Neural progenitor cell (in vitro differentiated cells): Measurements from ENCODE around the gene RELL1. TPM values are rescaled to one million over a fixed set of nuclear protein-coding genes. Genes with fewer than 3 reads are reported as not detected.

Experiments used
- DNase-seq: peaks from one replicate; pipeline ENCODE4 v3.0.0-alpha.2; 2016; ENCODE audit warnings: low spot score
- H2AFZ ChIP-seq: fragments of 200-600 bp; sonication (generic); replicated peaks from 2 replicates; pipeline ENCODE4 v1.6.1; 2016; ENCODE audit warnings: antibody characterized with exemption
- H3F3A ChIP-seq: fragments of 200-600 bp; sonication (generic); 2 replicates; pipeline ENCODE4 v1.6.1; 2016; ENCODE audit warnings: antibody characterized with exemption, low read depth
- H3K27ac ChIP-seq: fragments of 200-600 bp; sonication (generic); 2 replicates; pipeline ENCODE4 v1.5.1; 2016; ENCODE audit warnings: mild to moderate bottlenecking
- H3K27me3 ChIP-seq: fragments of 200-600 bp; sonication (generic); 2 replicates; pipeline ENCODE4 v1.6.1; 2016; ENCODE audit warnings: mild to moderate bottlenecking, moderate library complexity
- H3K36me3 ChIP-seq: fragments of 200-600 bp; sonication (generic); 2 replicates; pipeline ENCODE4 v1.5.1; 2016
- H3K4me1 ChIP-seq: fragments of 200-600 bp; sonication (generic); 2 replicates; pipeline ENCODE4 v1.6.1; 2016; ENCODE audit warnings: mixed run types
- H3K4me2 ChIP-seq: fragments of 200-600 bp; sonication (generic); 2 replicates; pipeline ENCODE4 v1.6.1; 2016
- H3K4me3 ChIP-seq: fragments of 200-600 bp; sonication (generic); 2 replicates; pipeline ENCODE4 v1.5.1; 2016
- H3K79me2 ChIP-seq: fragments of 200-600 bp; sonication (generic); 2 replicates; pipeline ENCODE4 v1.6.1; 2016; ENCODE audit warnings: low read depth
- H3K9ac ChIP-seq: fragments of 200-600 bp; sonication (generic); 2 replicates; pipeline ENCODE4 v1.6.1; 2016
- H3K9me3 ChIP-seq: fragments of 200-600 bp; sonication (generic); 2 replicates; pipeline ENCODE4 v1.5.1; 2016; ENCODE audit warnings: low read depth
- H4K20me1 ChIP-seq: fragments of 200-600 bp; sonication (generic); 2 replicates; pipeline ENCODE4 v1.6.1; 2016; ENCODE audit warnings: low read depth
- H3K27ac Mint-ChIP-seq: 3 replicates; pipeline ENCODE4 v1.8.0; 2021; ENCODE audit warnings: mixed read lengths
- H3K27me3 Mint-ChIP-seq: 2 replicates; pipeline ENCODE4 v1.8.0; 2022; ENCODE audit warnings: low read depth, mild to moderate bottlenecking, inconsistent platforms, moderate library complexity, mixed read lengths; ENCODE audit not compliant: insufficient read depth
- H3K36me3 Mint-ChIP-seq: 3 replicates; pipeline ENCODE4 v1.8.0; 2021; ENCODE audit warnings: mixed read lengths
- H3K4me1 Mint-ChIP-seq: 3 replicates; pipeline ENCODE4 v1.8.0; 2021; ENCODE audit warnings: mixed read lengths
- H3K4me3 Mint-ChIP-seq: 3 replicates; pipeline ENCODE4 v1.8.0; 2021; ENCODE audit warnings: mild to moderate bottlenecking, moderate library complexity, mixed read lengths
- H3K9me3 Mint-ChIP-seq: 3 replicates; pipeline ENCODE4 v1.8.0; 2020; ENCODE audit warnings: mixed read lengths
- EZH2 ChIP-seq: fragments of 200-600 bp; sonication (generic); IDR thresholded peaks from 2 replicates; pipeline ENCODE4 v1.6.1; 2017; ENCODE audit warnings: antibody characterized with exemption, mild to moderate bottlenecking, moderate library complexity
- EZH2phosphoT487 ChIP-seq: fragments of 200-600 bp; sonication (generic); IDR thresholded peaks from 2 replicates; pipeline ENCODE4 v1.6.1; 2017; ENCODE audit warnings: antibody characterized with exemption
- total RNA-seq: library from RNA; depleted of rRNA; stranded (reverse); fragments of >200 nt; gene quantifications from 2 replicates; pipeline ENCODE4 v1.2.3, GENCODE V29; 2015; ENCODE audit warnings: low replicate concordance
- TF ChIP-seq, protein P1 (sequence below): fragments of 200-600 bp; sonication (generic); IDR thresholded peaks from 2 replicates; pipeline ENCODE4 v1.5.1; 2017; ENCODE audit warnings: antibody characterized with exemption, mild to moderate bottlenecking

Gene RELL1
- total RNA-seq, 1 donor from 2014 or later: 12.1 TPM

DNA sequence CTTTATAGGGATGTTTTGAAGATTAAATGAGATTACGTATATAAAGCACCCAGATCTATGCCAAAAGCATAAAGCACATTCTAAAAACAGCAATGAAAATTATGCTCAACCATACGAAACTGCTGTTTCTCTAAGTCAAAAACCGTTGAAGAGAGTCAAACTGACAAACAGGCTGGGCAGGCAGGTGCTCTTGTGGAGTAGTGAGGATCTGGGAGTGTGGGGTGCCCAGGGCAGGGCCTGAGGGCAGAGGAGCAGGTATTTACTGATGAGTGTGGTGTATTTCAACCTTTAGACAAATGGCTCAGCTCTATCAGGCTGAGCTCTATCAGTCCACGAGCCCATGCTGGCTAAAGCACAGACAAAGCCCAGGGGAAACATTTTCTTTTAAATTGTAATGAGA is 40.4 kb downstream of the RELL1 start:
- Histone ChIP-seq H3F3A (no peaks in the 10 kb centered on the region), H4K20me1 (no peaks in the 10 kb centered on the region), H3K9ac (no peak overlapping the region), H3K79me2 (no peaks in the 10 kb centered on the region), H3K4me2 (no peak overlapping the region), H3K27ac (no peak overlapping the region), H3K9me3 (no peaks in the 10 kb centered on the region), H3K4me3 (no peak overlapping the region), H2AFZ (no peak overlapping the region), H3K27me3 (no peaks in the 10 kb centered on the region), H3K36me3 (no peaks in the 10 kb centered on the region), H3K4me1 (peaks cover 12% of the 10 kb centered on the region)
- H3K27me3 Mint-ChIP-seq: peaks cover 3% of the 10 kb centered on the region
- no peaks in the 10 kb centered on the region for H3K9me3 Mint-ChIP-seq
- no peak for DNase-seq
- H3K36me3 Mint-ChIP-seq: peaks cover 17% of the 10 kb centered on the region
- H3K27ac Mint-ChIP-seq: no peak overlapping the region
- TF ChIP-seq EZH2phosphoT487: no peak
- TF ChIP-seq, protein P1, sequence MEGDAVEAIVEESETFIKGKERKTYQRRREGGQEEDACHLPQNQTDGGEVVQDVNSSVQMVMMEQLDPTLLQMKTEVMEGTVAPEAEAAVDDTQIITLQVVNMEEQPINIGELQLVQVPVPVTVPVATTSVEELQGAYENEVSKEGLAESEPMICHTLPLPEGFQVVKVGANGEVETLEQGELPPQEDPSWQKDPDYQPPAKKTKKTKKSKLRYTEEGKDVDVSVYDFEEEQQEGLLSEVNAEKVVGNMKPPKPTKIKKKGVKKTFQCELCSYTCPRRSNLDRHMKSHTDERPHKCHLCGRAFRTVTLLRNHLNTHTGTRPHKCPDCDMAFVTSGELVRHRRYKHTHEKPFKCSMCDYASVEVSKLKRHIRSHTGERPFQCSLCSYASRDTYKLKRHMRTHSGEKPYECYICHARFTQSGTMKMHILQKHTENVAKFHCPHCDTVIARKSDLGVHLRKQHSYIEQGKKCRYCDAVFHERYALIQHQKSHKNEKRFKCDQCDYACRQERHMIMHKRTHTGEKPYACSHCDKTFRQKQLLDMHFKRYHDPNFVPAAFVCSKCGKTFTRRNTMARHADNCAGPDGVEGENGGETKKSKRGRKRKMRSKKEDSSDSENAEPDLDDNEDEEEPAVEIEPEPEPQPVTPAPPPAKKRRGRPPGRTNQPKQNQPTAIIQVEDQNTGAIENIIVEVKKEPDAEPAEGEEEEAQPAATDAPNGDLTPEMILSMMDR: no peak
- TF ChIP-seq EZH2: no peak
- no peak overlapping the region for H3K4me3 Mint-ChIP-seq
- H3K4me1 Mint-ChIP-seq: peaks cover 30% of the 10 kb centered on the region

DNA sequence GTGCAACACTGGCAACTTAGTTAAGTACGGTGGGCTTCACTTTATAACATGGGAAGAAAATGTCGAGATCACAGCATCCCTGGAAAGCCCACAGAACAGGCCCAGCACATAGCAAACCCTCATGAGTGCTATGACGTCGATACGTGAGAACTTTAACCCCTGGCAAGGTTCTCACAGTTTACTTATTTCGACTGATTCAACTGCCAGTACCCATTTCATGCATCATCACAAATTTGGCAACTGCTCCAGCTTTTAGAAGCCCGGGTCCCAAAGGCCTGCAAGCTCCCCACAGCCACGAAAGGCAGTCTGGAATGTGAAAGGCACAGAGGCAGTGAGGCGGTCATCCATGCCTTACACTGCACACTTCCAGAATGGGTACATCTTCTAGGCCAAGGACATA is 41.2 kb downstream of the RELL1 start:
- Mint-ChIP-seq H3K27me3 (peaks cover 3% of the 10 kb centered on the region), H3K36me3 (peaks cover 11% of the 10 kb centered on the region), H3K9me3 (no peaks in the 10 kb centered on the region), H3K4me1 (peaks cover 25% of the 10 kb centered on the region), H3K27ac (no peak overlapping the region), H3K4me3 (no peak overlapping the region)
- Histone ChIP-seq H3K27ac (no peak overlapping the region), H4K20me1 (no peaks in the 10 kb centered on the region), H3F3A (no peaks in the 10 kb centered on the region), H3K4me1 (peaks cover 12% of the 10 kb centered on the region), H3K27me3 (no peaks in the 10 kb centered on the region), H3K4me3 (no peak overlapping the region), H3K79me2 (no peaks in the 10 kb centered on the region), H3K36me3 (no peaks in the 10 kb centered on the region), H2AFZ (no peak overlapping the region), H3K9ac (no peak overlapping the region), H3K9me3 (no peaks in the 10 kb centered on the region), H3K4me2 (no peak overlapping the region)
- TF ChIP-seq EZH2 (no peak), EZH2phosphoT487 (no peak)
- TF ChIP-seq, protein P1: no peak
- DNase-seq: no peak

DNA sequence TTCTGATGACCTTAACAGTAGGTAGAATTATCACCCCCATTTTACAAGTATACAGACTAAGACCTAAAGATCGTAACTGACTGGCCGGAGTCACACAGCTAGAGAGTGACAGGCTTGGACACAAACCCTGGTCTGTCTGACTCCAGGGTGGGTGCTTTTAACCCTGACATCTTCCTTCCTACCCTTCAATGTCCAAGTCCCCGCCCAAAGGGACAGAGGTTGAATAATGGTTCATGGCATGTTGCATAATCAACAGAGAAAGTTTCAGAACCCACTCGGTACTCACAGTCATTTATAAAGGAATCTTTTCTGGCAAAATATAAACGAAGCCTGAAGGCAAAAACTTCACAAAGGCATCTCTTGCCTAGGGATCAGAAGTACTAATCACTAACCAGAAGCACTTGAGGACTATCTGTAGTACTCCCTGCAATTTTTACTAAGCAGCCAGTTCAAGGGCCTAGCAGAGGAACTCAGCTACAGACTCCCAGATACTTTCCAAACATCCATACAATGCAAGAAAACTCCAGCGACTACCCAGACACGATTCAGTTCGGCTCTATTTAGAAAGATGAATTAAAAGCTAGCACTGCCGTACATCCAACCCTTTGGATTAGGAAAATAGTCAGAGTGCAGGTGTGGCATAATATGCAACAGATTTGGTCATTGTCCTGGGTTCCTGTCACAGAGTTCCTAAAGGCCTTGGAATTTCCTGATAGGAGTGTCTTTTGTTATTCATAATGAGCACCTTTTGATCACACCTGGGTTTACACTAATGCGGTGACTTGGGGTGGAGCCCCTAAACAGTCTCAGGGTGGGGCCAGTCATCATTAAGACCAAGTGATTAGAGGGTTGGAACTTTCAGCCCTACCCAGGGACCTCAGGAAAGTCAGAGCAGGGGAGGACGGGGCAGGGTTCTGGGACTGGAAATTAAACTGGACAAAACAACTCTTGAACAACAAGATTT is 44.0 kb downstream of the RELL1 start:
- no peak for DNase-seq
- H3K27ac Mint-ChIP-seq: no peak overlapping the region
- TF ChIP-seq EZH2 (no peak), EZH2phosphoT487 (no peak)
- TF ChIP-seq, protein P1: no peak
- Histone ChIP-seq H3K4me2 (no peak overlapping the region), H3K27me3 (no peaks in the 10 kb centered on the region), H3K9me3 (no peaks in the 10 kb centered on the region), H3K4me1 (peaks cover 12% of the 10 kb centered on the region), H3K36me3 (no peaks in the 10 kb centered on the region), H4K20me1 (no peaks in the 10 kb centered on the region), H3K79me2 (no peaks in the 10 kb centered on the region), H3K9ac (no peak overlapping the region), H2AFZ (no peak overlapping the region), H3F3A (no peaks in the 10 kb centered on the region), H3K27ac (no peak overlapping the region), H3K4me3 (no peak overlapping the region)
- H3K4me1 Mint-ChIP-seq: peaks cover 8% of the 10 kb centered on the region
- peaks cover 17% of the 10 kb centered on the region for H3K36me3 Mint-ChIP-seq
- no peak overlapping the region for H3K4me3 Mint-ChIP-seq
- peaks cover 3% of the 10 kb centered on the region for H3K27me3 Mint-ChIP-seq
- H3K9me3 Mint-ChIP-seq: no peaks in the 10 kb centered on the region
